ENCODE results near the gene CRTAP.
A peak's percentile ranks its signal among the peaks of the same experiment; 100 is the strongest.

CRTAP gene

GRCh38 chr3:33184863-33185262 lies 71.0 kb downstream of the CRTAP start:
- no peak overlapping the region for H3K4me3 ChIP-seq (ENCODE audit: low read length)
- TF ChIP-seq CTCF (IDR thresholded peaks at IDR 0.05; ENCODE audit: insufficient read depth, low read depth, low read length, missing control alignments) = no peak
- DNase-seq (ENCODE audit: low read depth) = no peak

GRCh38 chr3:33186524-33187367 lies 72.9 kb downstream of the CRTAP start:
- H3K4me3 ChIP-seq (ENCODE audit: low read length) = no peak overlapping the region
- DNase-seq (ENCODE audit: low read depth) = peak; percentile 45
- no peak for TF ChIP-seq CTCF (IDR thresholded peaks at IDR 0.05; ENCODE audit: insufficient read depth, low read depth, low read length, missing control alignments)

- TF ChIP-seq CTCF (IDR thresholded peaks at IDR 0.05; ENCODE audit: insufficient read depth, low read depth, low read length, missing control alignments) = no peak
- peak; percentile 32 for DNase-seq (ENCODE audit: low read depth)
- H3K4me3 ChIP-seq (ENCODE audit: low read length) = no peak overlapping the region
Measured at GRCh38 chr3:33187368-33187634, 73.5 kb downstream of the CRTAP start.

- no peak for TF ChIP-seq CTCF (IDR thresholded peaks at IDR 0.05; ENCODE audit: insufficient read depth, low read depth, low read length, missing control alignments)
- peak; percentile 5 for DNase-seq (ENCODE audit: low read depth)
- H3K4me3 ChIP-seq (ENCODE audit: low read length) = no peak overlapping the region
Measured at GRCh38 chr3:33194303-33194702, 80.5 kb downstream of the CRTAP start.

- no peak for DNase-seq (ENCODE audit: low read depth)
- no peak for TF ChIP-seq CTCF (IDR thresholded peaks at IDR 0.05; ENCODE audit: insufficient read depth, low read depth, low read length, missing control alignments)
- no peak overlapping the region for H3K4me3 ChIP-seq (ENCODE audit: low read length)
Measured at GRCh38 chr3:33196538-33196937, 82.7 kb downstream of the CRTAP start.
